Duodenal mucosa (tissue), 2 donors: ENCODE measurements around the gene KLHDC7B.
A peak's percentile ranks its signal among the peaks of the same experiment; 100 is the strongest.
"Not testable (repeated sequence)": the region's sequence is repeated elsewhere in the genome, so short reads cannot be mapped to it uniquely, and the experiment has no call there.

ENCODE experiments used
- H3K27ac ChIP-seq: one replicate; pipeline ENCODE4 v1.7.0; 2013; ENCODE audit warnings: low read depth, low read length
- H3K27me3 ChIP-seq, 2 donors: one replicate each; pipeline ENCODE4 v1.7.0; 2013; ENCODE audit warnings: low read length in 2 of 2, control low read depth in 1 of 2; ENCODE audit not compliant: insufficient read depth in 2 of 2, control insufficient read depth in 1 of 2
- H3K36me3 ChIP-seq, 2 donors: one replicate each; pipeline ENCODE4 v1.7.0; 2013; ENCODE audit warnings: low read length in 2 of 2, control low read depth in 1 of 2; ENCODE audit not compliant: insufficient read depth in 2 of 2, control insufficient read depth in 1 of 2
- H3K4me1 ChIP-seq, 2 donors: one replicate each; pipeline ENCODE4 v1.7.0; 2013; ENCODE audit warnings: low read length in 2 of 2, control low read depth in 1 of 2; ENCODE audit not compliant: insufficient read depth in 2 of 2, control insufficient read depth in 1 of 2
- H3K4me3 ChIP-seq, 2 donors: one replicate each; pipeline ENCODE4 v1.7.0; 2013; ENCODE audit warnings: low read length in 2 of 2, low read depth in 1 of 2
- H3K9ac ChIP-seq, 2 donors: one replicate each; pipeline ENCODE4 v1.7.0; 2013; ENCODE audit warnings: low read length in 2 of 2, low read depth in 1 of 2
- H3K9me3 ChIP-seq, 2 donors: one replicate each; pipeline ENCODE4 v1.7.0; 2013; ENCODE audit warnings: low read length in 2 of 2, control low read depth in 1 of 2; ENCODE audit not compliant: control insufficient read depth in 1 of 2

KLHDC7B gene

DNA sequence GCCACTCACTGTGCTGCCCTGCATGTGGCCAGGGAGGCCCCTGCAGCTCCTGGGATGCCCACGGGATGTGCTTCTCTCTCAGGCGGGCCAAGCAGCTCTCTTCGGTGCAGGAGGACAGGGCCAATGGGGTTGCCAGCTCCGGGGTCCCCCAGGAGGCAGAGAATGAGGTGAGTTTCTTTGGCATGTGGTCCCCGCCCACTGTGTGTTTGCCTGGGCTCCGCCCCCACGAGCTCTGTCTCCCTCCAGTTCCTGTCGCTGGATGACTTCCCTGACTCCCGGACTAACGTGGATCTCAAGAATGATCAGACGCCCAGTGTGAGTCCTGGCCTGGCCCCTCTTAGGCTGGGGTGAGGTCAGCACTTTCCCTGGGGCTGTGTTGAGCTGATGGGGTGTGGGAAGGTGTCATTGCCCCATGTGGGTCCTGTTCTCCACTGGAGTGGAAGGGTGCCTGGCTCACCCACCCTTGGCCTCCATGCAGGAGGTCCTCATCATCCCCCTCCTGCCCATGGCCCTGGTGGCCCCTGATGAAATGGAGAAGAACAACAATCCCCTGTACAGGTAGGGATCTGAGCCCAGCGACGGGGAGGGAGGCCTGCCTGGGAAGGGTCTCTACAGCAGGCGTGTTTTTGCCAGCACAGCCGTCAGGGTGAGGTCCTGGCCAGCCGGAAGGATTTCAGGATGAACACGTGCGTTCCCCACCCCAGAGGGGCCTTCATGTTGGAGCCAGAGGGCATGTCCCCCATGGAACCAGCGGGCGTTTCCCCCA is 28.0 kb upstream of the KLHDC7B start:
- Histone ChIP-seq H3K9me3 (no peaks in the 10 kb centered on the region), H3K36me3 (peaks cover 20 to 58% of the 10 kb centered on the region in 2 donors), H3K27me3 (no peaks in the 10 kb centered on the region), H3K4me1 (peaks cover 0 to 4% of the 10 kb centered on the region in 2 donors), H3K27ac (no peak overlapping the region), H3K4me3 (no peak overlapping the region), H3K9ac (no peak overlapping the region)

DNA sequence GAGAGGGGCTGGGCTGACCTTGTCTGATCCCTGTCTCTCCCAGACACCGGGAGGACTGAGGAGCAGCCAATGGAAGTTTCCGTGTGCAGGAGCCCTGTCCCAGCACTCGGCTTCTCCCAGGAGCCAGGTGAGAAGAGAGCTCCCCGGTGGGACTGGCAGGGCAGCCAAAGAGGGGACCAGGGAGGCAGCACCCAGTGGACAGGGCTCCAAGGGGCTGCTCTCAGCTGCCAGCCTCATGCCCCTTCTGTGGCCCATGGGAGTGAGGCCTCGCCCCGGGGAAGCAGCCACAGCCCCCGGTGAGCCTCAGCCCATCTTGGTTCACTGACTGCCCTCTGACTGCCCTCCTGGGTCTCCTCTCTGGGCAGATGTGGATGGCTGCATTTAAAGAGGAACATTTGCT is 27.1 kb upstream of the KLHDC7B start:
- H3K4me1 ChIP-seq, result peaks cover 7 to 13% of the 10 kb centered on the region in 2 donors
- no peak overlapping the region for H3K9ac ChIP-seq
- no peaks in the 10 kb centered on the region for H3K9me3 ChIP-seq
- H3K36me3 ChIP-seq, result peaks cover 27 to 67% of the 10 kb centered on the region in 2 donors
- no peak overlapping the region for H3K27ac ChIP-seq
- no peak overlapping the region for H3K4me3 ChIP-seq
- no peaks in the 10 kb centered on the region for H3K27me3 ChIP-seq

DNA sequence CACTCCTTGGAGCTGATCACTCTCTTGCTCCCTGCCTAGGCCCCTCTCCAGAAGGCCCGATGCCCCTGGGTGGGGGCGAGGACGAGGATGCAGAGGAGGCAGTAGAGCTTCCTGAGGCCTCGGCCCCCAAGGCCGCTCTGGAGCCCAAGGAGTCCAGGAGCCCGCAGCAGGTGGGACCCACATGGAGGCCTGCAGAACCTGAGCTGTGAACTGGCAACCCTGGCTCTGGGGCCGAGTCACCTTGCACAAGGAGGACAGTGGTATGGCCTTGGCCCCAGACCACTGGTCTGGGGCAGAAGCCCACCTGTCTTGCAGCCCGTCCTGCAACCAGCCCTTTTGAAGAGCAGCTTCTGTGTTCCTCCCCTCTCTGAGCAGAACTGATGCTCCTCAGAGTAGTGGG is 26.5 kb upstream of the KLHDC7B start:
- Histone ChIP-seq H3K27me3 (no peaks in the 10 kb centered on the region), H3K27ac (no peak overlapping the region), H3K4me3 (no peak overlapping the region), H3K4me1 (peaks cover 10 to 18% of the 10 kb centered on the region in 2 donors), H3K9me3 (no peaks in the 10 kb centered on the region), H3K36me3 (peaks cover 28 to 69% of the 10 kb centered on the region in 2 donors), H3K9ac (no peak overlapping the region)

DNA sequence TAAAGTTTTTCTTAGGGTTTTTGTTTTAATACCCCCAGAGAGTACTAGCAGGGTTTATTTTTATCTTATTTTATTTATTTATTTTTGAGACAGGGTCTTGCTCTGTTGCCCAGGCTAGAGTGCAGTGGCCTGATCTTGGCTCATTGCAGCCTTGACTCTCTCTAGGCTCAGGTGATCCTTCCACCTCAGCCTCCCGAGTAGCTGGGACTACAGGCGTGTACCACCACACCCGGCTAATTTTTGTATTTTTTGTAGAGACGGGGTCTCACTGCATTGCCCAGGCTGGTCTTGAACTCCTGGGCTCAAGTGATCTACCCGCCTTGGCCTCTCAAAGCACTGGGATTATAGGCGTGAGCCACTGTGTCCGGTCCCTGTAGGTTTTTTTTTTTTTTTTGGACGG is 25.5 kb upstream of the KLHDC7B start:
- not testable (repeated sequence) for H3K27ac ChIP-seq, H3K4me3 ChIP-seq, H3K27me3 ChIP-seq, H3K9me3 ChIP-seq, H3K9ac ChIP-seq
- Histone ChIP-seq H3K4me1 (peaks cover 15 to 27% of the 10 kb centered on the region in 2 donors), H3K36me3 (peaks cover 28 to 64% of the 10 kb centered on the region in 2 donors)

DNA sequence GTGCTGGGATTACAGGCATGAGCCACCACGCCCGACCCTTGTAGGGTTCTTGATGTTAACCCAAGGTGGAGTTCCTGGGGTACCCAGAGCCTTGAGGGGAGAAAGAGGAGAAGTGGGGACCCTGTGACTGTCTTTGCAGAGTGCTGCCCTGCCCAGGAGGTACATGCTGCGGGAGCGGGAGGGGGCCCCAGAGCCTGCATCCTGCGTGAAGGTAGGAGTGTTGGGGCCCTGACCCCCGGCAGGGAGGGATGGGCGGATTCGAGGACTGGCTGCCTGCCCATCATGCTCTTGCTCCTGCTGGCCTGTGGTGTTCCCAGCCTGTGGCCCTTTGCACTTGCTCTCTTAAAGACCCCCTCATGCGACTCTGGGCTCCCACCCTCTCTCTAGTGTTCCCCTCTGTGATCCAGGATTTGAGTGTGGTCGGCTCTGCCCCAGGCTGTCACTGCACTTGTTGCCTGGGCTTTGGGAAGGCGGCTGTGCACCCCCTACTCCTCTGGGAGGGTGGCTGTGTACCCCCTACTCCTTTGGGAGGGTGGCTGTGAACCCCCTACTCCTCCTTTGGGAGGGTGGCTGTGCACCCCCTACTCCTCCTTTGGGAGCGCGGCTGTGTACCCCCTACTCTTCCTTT is 24.8 kb upstream of the KLHDC7B start:
- peaks cover 28 to 64% of the 10 kb centered on the region in 2 donors for H3K36me3 ChIP-seq
- H3K4me1 ChIP-seq, result peaks cover 15 to 27% of the 10 kb centered on the region in 2 donors
- no peaks in the 10 kb centered on the region for H3K9me3 ChIP-seq
- H3K27ac ChIP-seq, result no peak overlapping the region
- no peak overlapping the region for H3K4me3 ChIP-seq
- no peaks in the 10 kb centered on the region for H3K27me3 ChIP-seq
- no peak overlapping the region for H3K9ac ChIP-seq

DNA sequence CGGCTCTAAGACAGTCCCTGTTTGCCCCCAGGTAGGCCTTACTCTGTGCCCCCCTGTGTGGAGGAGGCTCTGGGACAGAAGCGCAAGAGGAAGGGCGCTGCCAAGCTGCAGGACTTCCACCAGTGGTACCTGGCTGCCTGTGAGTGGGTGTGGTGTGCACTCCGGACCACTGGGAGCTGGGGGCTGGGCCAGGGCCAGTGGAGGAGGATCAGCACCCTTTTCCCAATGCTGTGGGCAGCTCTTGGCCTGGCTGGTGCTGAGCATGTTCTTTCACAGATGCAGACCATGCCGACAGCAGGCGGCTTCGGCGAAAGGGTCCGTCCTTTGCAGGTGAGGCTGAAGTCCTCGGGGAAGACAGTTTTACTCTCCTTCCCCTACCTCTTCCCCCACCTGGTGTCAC is 24.0 kb upstream of the KLHDC7B start:
- Histone ChIP-seq H3K4me1 (peaks cover 18 to 30% of the 10 kb centered on the region in 2 donors), H3K9ac (no peak overlapping the region), H3K9me3 (no peaks in the 10 kb centered on the region), H3K27ac (no peak overlapping the region), H3K27me3 (no peaks in the 10 kb centered on the region), H3K4me3 (no peak overlapping the region), H3K36me3 (peaks cover 28 to 58% of the 10 kb centered on the region in 2 donors)

DNA sequence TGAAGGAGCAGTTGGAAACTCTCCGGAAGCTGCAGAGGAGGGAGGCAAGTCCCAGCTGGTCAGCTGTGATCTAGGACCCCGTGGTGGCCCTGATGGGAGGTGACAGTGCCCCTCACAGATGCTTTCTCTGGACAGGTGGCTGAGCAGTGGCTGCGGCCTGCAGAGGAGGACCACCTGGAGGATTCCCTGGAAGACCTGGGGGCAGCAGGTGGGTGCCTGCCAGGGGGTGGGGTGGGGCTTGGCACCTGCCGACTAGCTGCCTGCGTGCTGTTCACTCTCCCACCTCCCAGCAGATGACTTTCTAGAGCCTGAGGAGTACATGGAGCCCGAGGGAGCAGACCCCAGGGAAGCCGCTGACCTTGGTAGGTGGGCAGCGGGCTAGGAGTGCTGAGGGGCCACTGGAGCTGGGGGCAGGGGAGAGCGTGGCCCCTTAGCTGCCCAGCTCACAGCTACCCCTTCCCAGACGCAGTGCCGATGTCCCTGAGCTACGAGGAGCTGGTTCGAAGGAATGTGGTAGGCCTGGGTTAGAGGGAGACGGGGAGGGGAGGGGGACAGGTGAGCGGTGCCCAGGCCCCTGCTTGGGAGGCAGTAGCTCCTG is 23.4 kb upstream of the KLHDC7B start:
- Histone ChIP-seq H3K4me1 (peaks cover 24 to 36% of the 10 kb centered on the region in 2 donors), H3K9ac (no peak overlapping the region), H3K27ac (no peak overlapping the region), H3K36me3 (peaks cover 24 to 54% of the 10 kb centered on the region in 2 donors), H3K9me3 (no peaks in the 10 kb centered on the region), H3K4me3 (no peak overlapping the region), H3K27me3 (no peaks in the 10 kb centered on the region)

DNA sequence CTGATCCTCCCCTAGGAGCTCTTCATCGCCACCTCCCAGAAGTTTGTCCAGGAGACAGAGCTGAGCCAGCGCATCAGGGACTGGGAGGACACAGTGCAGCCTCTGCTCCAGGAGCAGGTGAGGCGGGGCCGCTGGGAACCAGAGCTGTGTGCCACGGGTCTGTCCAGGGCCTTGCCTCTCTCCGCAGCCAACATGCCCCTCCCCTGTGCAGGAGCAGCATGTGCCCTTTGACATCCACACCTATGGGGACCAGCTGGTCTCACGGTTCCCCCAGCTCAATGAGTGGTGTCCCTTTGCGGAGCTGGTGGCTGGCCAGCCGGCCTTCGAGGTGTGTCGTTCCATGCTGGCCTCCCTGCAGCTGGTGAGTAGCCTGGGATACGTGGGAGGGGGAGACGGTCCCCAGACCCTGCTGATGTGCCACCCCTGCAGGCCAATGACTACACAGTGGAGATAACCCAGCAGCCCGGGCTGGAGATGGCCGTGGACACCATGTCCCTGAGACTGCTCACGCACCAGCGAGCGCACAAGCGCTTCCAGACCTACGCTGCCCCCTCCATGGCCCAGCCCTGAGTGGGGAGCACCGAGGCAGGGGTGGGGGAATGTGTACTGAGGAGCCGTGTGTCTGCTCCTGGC is 22.8 kb upstream of the KLHDC7B start:
- Histone ChIP-seq H3K27ac (no peak overlapping the region), H3K9ac (no peak overlapping the region), H3K4me1 (peaks cover 29 to 42% of the 10 kb centered on the region in 2 donors), H3K36me3 (peaks cover 18 to 48% of the 10 kb centered on the region in 2 donors), H3K4me3 (peak overlapping the region in 1 of 2 donors; percentile 62), H3K27me3 (no peaks in the 10 kb centered on the region), H3K9me3 (no peaks in the 10 kb centered on the region)

DNA sequence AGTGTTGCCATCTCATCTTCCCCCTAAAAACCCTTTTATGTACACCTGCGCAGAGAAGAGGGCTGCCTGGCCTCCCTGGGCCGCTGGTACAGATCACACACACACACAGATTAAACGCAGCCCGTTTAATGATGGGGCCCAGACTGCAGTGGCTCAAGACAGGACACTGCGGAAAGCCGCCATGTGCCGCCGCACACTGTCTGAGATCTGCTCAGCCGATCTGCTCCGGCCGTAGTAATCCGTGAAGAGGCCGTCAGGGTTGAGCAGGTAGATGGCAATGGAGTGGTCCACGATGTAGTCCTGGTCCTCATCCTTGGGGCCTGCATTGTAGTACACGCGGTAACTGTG is 22.3 kb upstream of the KLHDC7B start:
- H3K9me3 ChIP-seq, result no peaks in the 10 kb centered on the region
- H3K4me3 ChIP-seq, result peak overlapping the region in 1 of 2 donors; percentile 62
- peaks cover 17 to 43% of the 10 kb centered on the region in 2 donors for H3K36me3 ChIP-seq
- H3K27ac ChIP-seq, result no peak overlapping the region
- peak overlapping the region in 1 of 2 donors; percentile 72 for H3K9ac ChIP-seq
- H3K4me1 ChIP-seq, result peaks cover 34 to 48% of the 10 kb centered on the region in 2 donors
- H3K27me3 ChIP-seq, result no peaks in the 10 kb centered on the region
